A673 (cell line): ENCODE data around the gene RAMP1. TPM values are rescaled to one million over a fixed set of nuclear protein-coding genes. Genes with fewer than 3 reads are reported as not detected.

Experiments used
- BruUV-seq: library from RNA; stranded (reverse); fragments of 400-500 nt; replicated peaks from 2 replicates; lab custom pipeline; 2021; lab: Mats Ljungman, UMichigan
- CTCF ChIA-PET: fragments of 300-600 bp; sonication (Branson Sonifier 250); formaldehyde crosslinking; loops from one replicate; lab custom pipeline; 2022; ENCODE audit warnings: antibody characterized with exemption; lab: Charles Lee
- POLR2A ChIA-PET: fragments of 300-600 bp; sonication (Branson Sonifier 250); formaldehyde crosslinking; loops from one replicate; lab custom pipeline; 2022; ENCODE audit warnings: antibody characterized with exemption; ENCODE audit not compliant: low non-redundant PET; lab: Charles Lee
- DNase-seq: peaks from one replicate; pipeline ENCODE4 v3.0.0-alpha.2; 2015; ENCODE audit warnings: low spot score
- H3K27ac ChIP-seq: fragments of 200-600 bp; sonication (generic); 2 replicates; pipeline ENCODE4 v1.5.1; 2016; ENCODE audit warnings: mixed run types, low read depth, mild to moderate bottlenecking, mixed read lengths, antibody characterized with exemption, low read length; ENCODE audit not compliant: poor library complexity, severe bottlenecking
- H3K27me3 ChIP-seq: fragments of 200-600 bp; sonication (generic); replicated peaks from 2 replicates; pipeline ENCODE4 v1.6.1; 2017; ENCODE audit warnings: mixed run types, low read depth, mild to moderate bottlenecking, mixed read lengths, antibody characterized with exemption, low read length; ENCODE audit not compliant: insufficient read depth, poor library complexity
- H3K36me3 ChIP-seq: fragments of 200-600 bp; sonication (generic); 2 replicates; pipeline ENCODE4 v1.6.1; 2016; ENCODE audit warnings: mixed run types, mild to moderate bottlenecking, mixed read lengths, antibody characterized with exemption, low read length; ENCODE audit not compliant: insufficient read depth, poor library complexity, severe bottlenecking
- H3K4me1 ChIP-seq: fragments of 200-600 bp; sonication (generic); 2 replicates; pipeline ENCODE4 v1.6.1; 2017; ENCODE audit warnings: mixed run types, mild to moderate bottlenecking, mixed read lengths, antibody characterized with exemption, low read length; ENCODE audit not compliant: insufficient read depth, poor library complexity, severe bottlenecking
- H3K4me3 ChIP-seq: fragments of 200-600 bp; sonication (generic); 2 replicates; pipeline ENCODE4 v1.5.1; 2016; ENCODE audit warnings: low read depth, mixed run types, mild to moderate bottlenecking, mixed read lengths, low read length; ENCODE audit not compliant: poor library complexity, severe bottlenecking
- H3K9me3 ChIP-seq: fragments of 200-600 bp; sonication (generic); 2 replicates; pipeline ENCODE4 v1.6.1; 2016; ENCODE audit warnings: mixed run types, low read depth, mild to moderate bottlenecking, mixed read lengths, antibody characterized with exemption, low read length; ENCODE audit not compliant: poor library complexity, severe bottlenecking
- EZH2 ChIP-seq: fragments of 200-600 bp; sonication (generic); IDR thresholded peaks from 2 replicates; pipeline ENCODE4 v1.6.1; 2017; ENCODE audit warnings: borderline replicate concordance, low read depth, mild to moderate bottlenecking, mixed read lengths, antibody characterized with exemption, low read length; ENCODE audit not compliant: poor library complexity, severe bottlenecking
- intact Hi-C: fragments of 100-400 bp; cut with micrococcal nuclease; formaldehyde crosslinking; loops from one replicate; pipeline ENCODE4 v1.10.0; 2022; ENCODE audit not compliant: unreplicated experiment
- total RNA-seq: library from RNA; stranded (reverse); gene quantifications from 2 replicates; pipeline ENCODE4 v1.2.3, GENCODE V29; 2021
- TF ChIP-seq, protein P1 (sequence below): fragments of 300-800, 200-600 bp; sonication (generic); conservative IDR thresholded peaks from 2 replicates; pipeline ENCODE4 v1.5.1; 2017; ENCODE audit warnings: low read depth, mild to moderate bottlenecking, antibody characterized with exemption, low read length, moderate library complexity, mixed read lengths

Gene RAMP1
- total RNA-seq, 1 experiment from 2014 or later, result 24.8 TPM

DNA sequence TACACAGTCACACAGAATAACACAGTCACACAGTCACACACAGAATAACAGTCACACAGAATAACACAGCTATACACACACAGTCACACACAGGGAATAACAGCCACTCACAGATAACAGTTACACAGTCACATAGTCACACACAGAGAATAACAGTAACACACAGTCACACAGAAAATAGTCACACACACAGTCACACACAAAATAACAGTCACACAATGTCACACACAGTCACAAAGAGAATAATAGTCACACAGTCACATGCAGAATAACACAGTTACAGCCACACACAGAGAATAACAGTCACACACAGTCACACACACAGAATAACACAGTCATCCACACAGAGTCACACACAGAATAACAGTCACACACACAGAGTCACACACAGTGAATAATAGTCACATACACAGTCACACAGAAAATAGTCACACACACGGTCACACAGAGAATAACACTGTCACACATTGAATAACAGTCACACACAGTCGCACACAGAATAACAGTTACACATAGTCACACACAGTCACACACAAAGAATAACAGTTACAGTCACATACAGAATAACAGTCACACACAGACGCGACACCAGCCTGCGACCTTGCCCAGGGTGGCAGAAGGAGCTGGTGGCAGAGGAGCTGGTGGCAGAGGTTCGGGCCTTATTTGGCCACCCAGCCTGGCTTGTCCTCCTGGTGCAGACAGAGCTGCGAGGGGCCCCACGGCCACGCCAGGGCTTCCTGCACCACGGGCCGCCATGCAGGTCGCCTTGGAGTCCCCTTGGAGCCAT is 51.3 kb downstream of the RAMP1 start:
- Histone ChIP-seq H3K27me3 (no peaks in the 10 kb centered on the region), H3K27ac (no peak overlapping the region), H3K4me1 (no peaks in the 10 kb centered on the region), H3K9me3 (peaks cover 6% of the 10 kb centered on the region), H3K36me3 (no peaks in the 10 kb centered on the region), H3K4me3 (no peak overlapping the region)
- BruUV-seq, result no TSS peak
- POLR2A ChIA-PET, result no interaction called here
- DNase-seq, result no peak
- CTCF ChIA-PET, result no interaction called here
- intact Hi-C loops, result no loop called here
- TF ChIP-seq, protein P1, sequence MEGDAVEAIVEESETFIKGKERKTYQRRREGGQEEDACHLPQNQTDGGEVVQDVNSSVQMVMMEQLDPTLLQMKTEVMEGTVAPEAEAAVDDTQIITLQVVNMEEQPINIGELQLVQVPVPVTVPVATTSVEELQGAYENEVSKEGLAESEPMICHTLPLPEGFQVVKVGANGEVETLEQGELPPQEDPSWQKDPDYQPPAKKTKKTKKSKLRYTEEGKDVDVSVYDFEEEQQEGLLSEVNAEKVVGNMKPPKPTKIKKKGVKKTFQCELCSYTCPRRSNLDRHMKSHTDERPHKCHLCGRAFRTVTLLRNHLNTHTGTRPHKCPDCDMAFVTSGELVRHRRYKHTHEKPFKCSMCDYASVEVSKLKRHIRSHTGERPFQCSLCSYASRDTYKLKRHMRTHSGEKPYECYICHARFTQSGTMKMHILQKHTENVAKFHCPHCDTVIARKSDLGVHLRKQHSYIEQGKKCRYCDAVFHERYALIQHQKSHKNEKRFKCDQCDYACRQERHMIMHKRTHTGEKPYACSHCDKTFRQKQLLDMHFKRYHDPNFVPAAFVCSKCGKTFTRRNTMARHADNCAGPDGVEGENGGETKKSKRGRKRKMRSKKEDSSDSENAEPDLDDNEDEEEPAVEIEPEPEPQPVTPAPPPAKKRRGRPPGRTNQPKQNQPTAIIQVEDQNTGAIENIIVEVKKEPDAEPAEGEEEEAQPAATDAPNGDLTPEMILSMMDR, result no peak
- no peak for TF ChIP-seq EZH2

DNA sequence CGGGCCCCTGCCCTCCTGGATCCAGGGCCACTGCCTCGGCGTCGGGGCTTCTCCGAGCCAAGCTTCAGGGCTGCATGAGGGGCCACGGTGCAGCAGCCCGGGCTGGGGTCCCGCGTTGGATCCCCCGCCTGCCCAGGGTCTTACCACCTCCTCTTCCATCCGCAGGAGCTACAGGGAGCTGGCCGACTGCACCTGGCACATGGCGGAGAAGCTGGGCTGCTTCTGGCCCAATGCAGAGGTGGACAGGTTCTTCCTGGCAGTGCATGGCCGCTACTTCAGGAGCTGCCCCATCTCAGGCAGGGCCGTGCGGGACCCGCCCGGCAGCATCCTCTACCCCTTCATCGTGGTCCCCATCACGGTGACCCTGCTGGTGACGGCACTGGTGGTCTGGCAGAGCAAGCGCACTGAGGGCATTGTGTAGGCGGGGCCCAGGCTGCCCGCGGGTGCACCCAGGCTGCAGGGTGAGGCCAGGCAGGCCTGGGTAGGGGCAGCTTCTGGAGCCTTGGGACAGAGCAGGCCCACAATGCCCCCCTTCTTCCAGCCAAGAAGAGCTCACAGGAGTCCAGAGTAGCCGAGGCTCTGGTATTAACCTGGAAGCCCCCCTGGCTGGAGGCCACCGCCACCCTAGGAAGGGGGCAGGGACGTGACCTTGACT is 52.1 kb downstream of the RAMP1 start:
- TF ChIP-seq EZH2, result no peak
- TF ChIP-seq, protein P1, result no peak

DNA sequence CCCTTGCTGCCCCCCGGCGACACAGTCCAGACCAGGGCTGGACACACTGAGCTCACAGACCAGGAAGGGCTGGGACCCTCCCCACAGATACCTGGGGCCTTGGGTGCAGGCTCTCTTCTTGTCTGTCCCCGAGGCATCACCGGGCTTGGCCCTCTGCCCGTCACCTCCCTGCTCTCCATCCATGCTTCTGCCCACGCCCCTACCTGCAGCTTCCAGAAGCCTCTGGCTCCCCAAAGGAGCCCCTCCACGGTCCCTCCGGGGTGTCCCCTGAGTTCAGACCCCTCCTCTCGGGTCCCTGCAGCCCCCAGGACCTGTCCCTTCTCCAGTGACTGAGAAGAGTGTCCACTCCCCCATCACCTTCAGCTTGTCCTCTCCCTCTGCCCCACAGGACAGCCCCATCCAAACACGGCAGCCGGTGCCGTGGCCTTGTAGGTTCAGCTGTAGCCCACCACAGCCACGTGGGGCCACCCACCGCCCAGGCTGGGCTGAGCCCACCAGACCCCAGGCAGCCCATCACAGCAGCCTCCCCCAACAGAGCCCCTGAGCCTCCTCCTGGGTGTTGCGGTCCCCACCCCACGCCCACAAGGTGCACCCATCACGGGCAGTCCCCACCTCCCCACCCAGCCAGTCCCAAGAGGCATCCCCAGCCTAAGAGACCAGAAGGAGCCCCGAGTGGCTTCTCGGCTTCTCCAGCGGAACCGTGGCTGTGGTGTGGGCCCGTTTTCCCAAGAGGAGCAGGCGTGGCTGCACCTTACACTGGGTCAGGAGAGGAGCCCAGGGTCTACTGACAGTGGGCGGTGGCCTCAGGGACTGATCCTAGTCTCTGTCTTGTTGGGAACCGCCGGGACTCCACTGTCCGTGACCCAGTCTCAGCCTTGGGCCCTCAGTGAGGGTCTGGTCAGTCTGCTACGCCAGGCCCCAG is 53.1 kb downstream of the RAMP1 start:
- POLR2A ChIA-PET, result no interaction called here
- intact Hi-C loops, result no loop called here

More for the DNA sequence above, 52.1 kb downstream of the RAMP1 start:
- H3K36me3 ChIP-seq, result no peaks in the 10 kb centered on the region
- no peak overlapping the region for H3K4me3 ChIP-seq
- intact Hi-C loops, result no loop called here
- no peak overlapping the region for H3K27ac ChIP-seq
- ChIA-PET CTCF (no interaction called here), POLR2A (no interaction called here)
- no peaks in the 10 kb centered on the region for H3K27me3 ChIP-seq
- no peak for DNase-seq
- no TSS peak for BruUV-seq
- no peaks in the 10 kb centered on the region for H3K4me1 ChIP-seq
- H3K9me3 ChIP-seq, result peaks cover 6% of the 10 kb centered on the region

More for the DNA sequence above, 53.1 kb downstream of the RAMP1 start:
- CTCF ChIA-PET, result no interaction called here
- no peaks in the 10 kb centered on the region for H3K4me1 ChIP-seq
- no peak for DNase-seq
- no TSS peak for BruUV-seq
- TF ChIP-seq EZH2, result no peak
- TF ChIP-seq, protein P1, result no peak
- H3K36me3 ChIP-seq, result no peaks in the 10 kb centered on the region
- H3K9me3 ChIP-seq, result no peaks in the 10 kb centered on the region
- no peak overlapping the region for H3K27ac ChIP-seq
- no peak overlapping the region for H3K4me3 ChIP-seq
- H3K27me3 ChIP-seq, result no peaks in the 10 kb centered on the region
